GM06990 (cell line): Measurements from ENCODE around the gene PRND.

ENCODE experiments used
- DNase-seq: peaks from one replicate; pipeline ENCODE4 v3.0.0-alpha.2; 2011; ENCODE audit not compliant: insufficient read length; ENCODE audit errors: extremely low read depth
- H3K27me3 ChIP-seq: replicated peaks from 2 replicates; pipeline ENCODE4 v1.6.0; 2011; ENCODE audit warnings: low read length; ENCODE audit not compliant: control insufficient read depth, insufficient read depth
- H3K36me3 ChIP-seq: 2 replicates; pipeline ENCODE4 v1.5.1; 2011; ENCODE audit warnings: low read length; ENCODE audit not compliant: control insufficient read depth, insufficient read depth
- H3K4me3 ChIP-seq: replicated peaks from 2 replicates; pipeline ENCODE4 v1.5.1; 2011; ENCODE audit warnings: low read depth, mild to moderate bottlenecking, control low read depth, low read length
- TF ChIP-seq, protein P1 (sequence below): IDR thresholded peaks from 2 replicates; pipeline ENCODE4 v1.5.1; 2011; ENCODE audit warnings: low read length, control low read depth, mild to moderate bottlenecking, inconsistent platforms; ENCODE audit not compliant: insufficient read depth, poor library complexity, severe bottlenecking

The PRND gene

DNA sequence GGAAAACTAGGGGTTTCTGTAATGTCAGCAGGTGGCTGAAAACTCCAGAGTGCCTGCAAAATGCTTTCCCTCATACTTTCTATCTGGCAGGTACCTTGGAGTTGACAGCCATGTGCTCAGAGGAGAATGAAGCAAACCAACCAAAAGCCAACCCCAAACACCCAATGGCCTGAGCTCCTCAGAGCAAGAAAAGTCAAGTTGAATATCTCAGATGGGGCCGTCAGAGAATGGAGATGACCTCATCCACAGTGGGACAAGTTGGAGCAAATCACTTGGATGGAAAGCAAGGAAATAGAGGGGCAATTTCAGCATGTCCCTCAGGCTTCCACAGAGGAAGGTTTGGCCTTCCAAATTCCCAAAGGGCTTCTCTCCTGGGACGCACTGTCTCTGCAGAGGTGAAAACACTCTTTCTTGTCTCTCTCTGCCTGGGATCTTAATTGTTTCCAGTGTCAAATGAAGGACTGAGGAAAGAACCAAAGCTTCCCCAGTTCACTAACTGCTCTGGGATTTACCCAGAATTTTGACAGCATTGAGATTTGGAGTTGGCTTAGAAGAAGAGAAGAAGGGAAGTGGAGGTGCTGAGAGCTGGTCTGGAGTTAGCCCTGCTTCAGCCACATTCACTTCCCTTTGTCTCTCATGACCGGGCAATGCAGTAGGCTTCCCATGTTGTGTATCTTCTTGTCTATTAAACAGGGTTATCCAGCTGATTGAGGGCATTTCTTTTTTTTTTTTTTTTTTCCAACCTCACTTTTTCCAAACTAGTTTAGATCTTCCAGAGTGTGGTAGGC is 42.2 kb downstream of the PRND start:
- no peak overlapping the region for H3K4me3 ChIP-seq
- H3K36me3 ChIP-seq: no peaks in the 10 kb centered on the region
- H3K27me3 ChIP-seq: no peaks in the 10 kb centered on the region; the same call in 1 of the 2 replicates
- TF ChIP-seq, protein P1, sequence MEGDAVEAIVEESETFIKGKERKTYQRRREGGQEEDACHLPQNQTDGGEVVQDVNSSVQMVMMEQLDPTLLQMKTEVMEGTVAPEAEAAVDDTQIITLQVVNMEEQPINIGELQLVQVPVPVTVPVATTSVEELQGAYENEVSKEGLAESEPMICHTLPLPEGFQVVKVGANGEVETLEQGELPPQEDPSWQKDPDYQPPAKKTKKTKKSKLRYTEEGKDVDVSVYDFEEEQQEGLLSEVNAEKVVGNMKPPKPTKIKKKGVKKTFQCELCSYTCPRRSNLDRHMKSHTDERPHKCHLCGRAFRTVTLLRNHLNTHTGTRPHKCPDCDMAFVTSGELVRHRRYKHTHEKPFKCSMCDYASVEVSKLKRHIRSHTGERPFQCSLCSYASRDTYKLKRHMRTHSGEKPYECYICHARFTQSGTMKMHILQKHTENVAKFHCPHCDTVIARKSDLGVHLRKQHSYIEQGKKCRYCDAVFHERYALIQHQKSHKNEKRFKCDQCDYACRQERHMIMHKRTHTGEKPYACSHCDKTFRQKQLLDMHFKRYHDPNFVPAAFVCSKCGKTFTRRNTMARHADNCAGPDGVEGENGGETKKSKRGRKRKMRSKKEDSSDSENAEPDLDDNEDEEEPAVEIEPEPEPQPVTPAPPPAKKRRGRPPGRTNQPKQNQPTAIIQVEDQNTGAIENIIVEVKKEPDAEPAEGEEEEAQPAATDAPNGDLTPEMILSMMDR: no peak
- DNase-seq: no peak

DNA sequence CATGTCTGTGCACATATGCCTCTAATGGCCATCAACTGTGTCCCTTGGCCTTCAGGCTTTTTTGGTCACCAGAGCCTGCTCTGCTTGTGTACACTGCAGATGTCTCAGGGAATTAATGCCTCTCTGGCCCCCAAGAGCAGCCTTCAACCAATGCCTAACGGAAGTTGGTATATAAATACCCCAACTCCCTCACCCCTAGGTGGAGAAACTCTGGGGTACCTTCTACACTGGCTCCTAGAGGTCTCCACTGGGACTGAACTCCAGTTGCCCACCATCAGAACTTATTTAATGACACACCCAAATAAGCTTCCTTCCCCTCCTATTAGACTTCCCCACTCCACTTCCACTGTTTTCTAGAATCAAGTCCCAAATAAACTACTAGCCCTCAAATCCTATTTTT is 43.1 kb downstream of the PRND start:
- H3K4me3 ChIP-seq: no peak overlapping the region
- no peaks in the 10 kb centered on the region for H3K36me3 ChIP-seq
- TF ChIP-seq, protein P1: no peak
- H3K27me3 ChIP-seq: no peaks in the 10 kb centered on the region; the same call in 1 of the 2 replicates
- DNase-seq: no peak

DNA sequence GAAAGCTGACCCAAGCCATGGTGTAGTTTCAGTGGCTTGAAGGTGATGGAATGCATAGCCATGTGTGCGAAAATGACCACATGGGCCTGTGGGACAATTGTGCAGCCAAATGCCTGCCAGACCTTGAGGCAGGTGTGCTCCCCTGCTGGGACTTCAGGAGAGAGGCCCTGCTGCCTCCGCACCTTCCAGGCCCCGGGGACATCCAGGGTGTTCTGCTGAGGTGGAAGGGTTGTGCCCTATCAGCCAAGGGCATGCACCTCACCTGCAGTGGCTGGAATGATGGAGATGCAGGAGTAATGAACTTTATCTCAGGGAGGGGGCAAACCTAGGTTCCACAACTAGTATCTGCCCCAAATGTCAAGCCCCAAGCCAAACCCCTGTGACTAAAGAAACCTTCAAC is 44.0 kb downstream of the PRND start:
- no peak for DNase-seq
- Histone ChIP-seq H3K4me3 (no peak overlapping the region), H3K36me3 (no peaks in the 10 kb centered on the region), H3K27me3 (no peaks in the 10 kb centered on the region; the same call in 1 of the 2 replicates)
- TF ChIP-seq, protein P1: no peak

DNA sequence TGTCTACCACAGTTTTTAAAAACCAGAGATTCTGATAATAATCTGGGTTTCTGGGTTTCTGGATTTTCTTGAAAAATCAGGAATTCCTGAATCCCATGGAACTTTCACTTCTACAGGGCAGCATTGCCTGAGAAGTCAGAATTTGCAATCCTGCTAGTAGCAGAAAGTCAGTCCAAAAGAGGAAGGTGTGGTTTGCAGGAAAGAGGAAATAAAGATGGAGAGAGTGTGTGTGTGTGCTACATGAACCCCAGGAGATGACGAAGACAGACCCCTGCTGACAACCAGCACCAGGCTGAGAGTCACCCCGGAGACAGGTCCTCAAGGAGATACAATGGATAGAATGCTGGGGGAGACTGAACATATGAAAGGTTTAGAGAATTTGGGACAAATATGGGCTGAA is 44.9 kb downstream of the PRND start:
- no peak for DNase-seq
- H3K4me3 ChIP-seq: no peak overlapping the region
- H3K27me3 ChIP-seq: no peaks in the 10 kb centered on the region
- H3K36me3 ChIP-seq: no peaks in the 10 kb centered on the region
- TF ChIP-seq, protein P1: no peak

DNA sequence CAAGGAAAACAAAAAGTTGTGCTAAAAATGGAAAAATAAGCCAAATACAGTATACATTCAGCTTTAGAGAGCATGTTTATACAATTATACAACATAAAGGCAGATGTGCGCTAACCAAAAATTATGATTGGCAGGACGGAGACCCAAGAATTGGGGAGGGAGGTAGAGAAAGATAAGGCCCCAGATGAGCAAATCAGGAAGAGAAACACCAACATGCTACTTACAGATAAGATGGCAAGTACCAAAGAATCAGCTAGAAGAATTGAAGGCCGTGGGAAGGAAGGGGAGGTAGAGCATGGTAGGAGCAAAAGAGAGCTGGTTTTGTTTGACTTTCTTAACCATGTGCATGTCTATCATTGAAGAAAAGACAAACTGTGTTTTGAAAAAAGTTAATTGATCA is 45.4 kb downstream of the PRND start:
- DNase-seq: no peak
- Histone ChIP-seq H3K4me3 (no peak overlapping the region), H3K27me3 (no peaks in the 10 kb centered on the region), H3K36me3 (no peaks in the 10 kb centered on the region)
- TF ChIP-seq, protein P1: no peak

DNA sequence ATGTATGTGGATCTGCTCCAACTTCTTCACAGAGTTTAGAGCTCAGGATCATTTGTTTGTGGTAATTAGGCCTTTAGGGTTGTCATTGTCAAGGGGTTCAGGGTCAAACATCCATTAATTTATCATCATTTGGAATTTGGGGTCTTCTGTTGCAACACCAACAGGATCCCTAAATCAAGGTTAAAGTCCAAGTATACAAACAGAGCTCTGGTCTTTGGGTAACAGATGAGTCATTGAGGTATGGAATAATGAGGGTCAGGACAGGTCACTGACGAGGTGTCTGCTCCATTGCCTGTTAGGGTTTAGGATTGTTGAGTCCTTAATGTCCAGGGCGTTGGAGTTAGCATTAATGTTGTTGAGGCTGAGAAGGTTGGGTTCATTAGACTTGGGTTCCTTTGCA is 47.6 kb downstream of the PRND start:
- no peaks in the 10 kb centered on the region for H3K27me3 ChIP-seq
- DNase-seq: no peak
- H3K36me3 ChIP-seq: no peaks in the 10 kb centered on the region
- TF ChIP-seq, protein P1: no peak
- H3K4me3 ChIP-seq: no peak overlapping the region
